ENCODE measurements around the gene PTGES2. TPM values are rescaled to one million over a fixed set of nuclear protein-coding genes. Genes with fewer than 3 reads are reported as not detected.

The PTGES2 gene
- total and polyA plus RNA-seq, 2 of the 13 experiments (the other 11 are each of a cell fraction or from before 2014, with no cell fraction given): 63.7 to 79.8 TPM

DNA sequence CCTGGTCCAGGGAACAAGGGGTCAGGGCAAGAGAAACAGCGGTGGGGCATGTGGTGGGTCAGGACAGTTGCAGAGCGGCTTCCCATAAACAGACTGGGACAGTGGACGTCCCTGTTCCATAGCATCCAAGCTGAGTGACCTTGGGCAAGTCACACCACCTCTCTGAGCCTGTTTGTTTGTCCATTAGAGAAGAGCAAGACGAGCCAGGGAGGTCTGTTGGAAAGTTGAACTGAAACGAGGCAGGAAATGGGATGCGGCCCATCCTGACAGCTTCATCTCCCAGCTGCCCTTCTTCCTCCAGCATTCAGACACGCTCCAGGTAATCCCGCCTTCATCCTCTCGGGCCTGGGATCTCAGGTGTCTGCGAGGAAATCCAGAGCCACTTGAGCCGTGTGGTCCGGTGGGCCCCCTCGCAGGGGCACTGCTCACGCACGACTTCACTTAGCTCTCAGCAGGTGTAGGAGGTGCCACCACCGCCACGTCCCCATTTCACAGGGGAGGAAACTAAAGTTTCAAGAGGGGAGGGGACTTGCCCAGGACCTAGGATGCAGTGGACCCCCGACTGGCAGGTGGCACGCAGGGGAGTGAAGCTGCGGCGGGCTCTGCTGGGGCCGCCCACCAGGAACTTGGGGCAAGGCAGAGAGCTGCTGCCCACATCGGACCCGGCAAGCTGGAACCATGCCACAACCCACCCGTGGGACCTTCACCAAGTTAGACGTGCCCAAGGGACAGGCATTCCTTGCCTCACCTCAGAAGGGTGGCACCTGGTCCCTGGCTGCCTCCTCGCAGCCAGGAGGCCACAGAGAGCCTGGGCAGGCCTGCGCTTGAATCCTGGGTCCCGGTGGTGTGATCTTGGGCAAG, 13.0 kb downstream of the PTGES2 start (continued):
- TF ChIP-seq SAFB2 (CRISPR knock-in tag; IDR thresholded peaks at IDR 0.05; ENCODE audit: borderline replicate concordance, low read depth) (0 out of 2 replicates have a peak, but pooled peaks have one; percentile 41), ZNF598 (CRISPR knock-in tag; IDR thresholded peaks at IDR 0.05; ENCODE audit: borderline replicate concordance) (no peak), USF2 (IDR thresholded peaks at IDR 0.05; ENCODE audit: low read depth, low read length) (no peak), USF2 (CRISPR knock-in tag; IDR thresholded peaks at IDR 0.05; ENCODE audit: borderline replicate concordance) (no peak), ZBTB34 (CRISPR knock-in tag; IDR thresholded peaks at IDR 0.05) (no peak), KAT2B (IDR thresholded peaks at IDR 0.05; ENCODE audit: borderline replicate concordance, low read depth, low read length) (no peak), AKAP8 (CRISPR knock-in tag; IDR thresholded peaks at IDR 0.05) (0 out of 2 replicates have a peak, but pooled peaks have one; percentile 10), SRSF9 (IDR thresholded peaks at IDR 0.05; ENCODE audit: borderline replicate concordance, insufficient read depth, low read depth, low read length, poor library complexity, severe bottlenecking) (no peak), GLI4 (CRISPR knock-in tag; IDR thresholded peaks at IDR 0.05; ENCODE audit: borderline replicate concordance) (no peak), ZNF607 (CRISPR knock-in tag; IDR thresholded peaks at IDR 0.05; ENCODE audit: borderline replicate concordance) (no peak), TEAD3 (CRISPR knock-in tag; optimal IDR thresholded peaks at IDR 0.05; ENCODE audit: borderline replicate concordance) (no peak), ZNF704 (CRISPR knock-in tag; IDR thresholded peaks at IDR 0.05; ENCODE audit: borderline replicate concordance) (no peak), ISX (CRISPR knock-in tag; conservative IDR thresholded peaks at IDR 0.05) (no peak), ZNF274 (CRISPR knock-in tag; IDR thresholded peaks at IDR 0.05) (peak; percentile 8; the same call in 1 of the 2 replicates), POLR2G (IDR thresholded peaks at IDR 0.05; ENCODE audit: low read depth, low read length) (no peak), ZNF567 (CRISPR knock-in tag; IDR thresholded peaks at IDR 0.05; ENCODE audit: borderline replicate concordance) (no peak), ZNF12 (CRISPR knock-in tag; IDR thresholded peaks at IDR 0.05) (no peak), ZBTB8A (CRISPR knock-in tag; IDR thresholded peaks at IDR 0.05; ENCODE audit: borderline replicate concordance, low read depth) (no peak), KLF9 (CRISPR knock-in tag; IDR thresholded peaks at IDR 0.05; ENCODE audit: low read depth) (no peak), MTERF4 (CRISPR knock-in tag; IDR thresholded peaks at IDR 0.05) (no peak), MED8 (CRISPR knock-in tag; IDR thresholded peaks at IDR 0.05; ENCODE audit: insufficient replicate concordance) (no peak)
- TF ChIP-seq, protein P1, sequence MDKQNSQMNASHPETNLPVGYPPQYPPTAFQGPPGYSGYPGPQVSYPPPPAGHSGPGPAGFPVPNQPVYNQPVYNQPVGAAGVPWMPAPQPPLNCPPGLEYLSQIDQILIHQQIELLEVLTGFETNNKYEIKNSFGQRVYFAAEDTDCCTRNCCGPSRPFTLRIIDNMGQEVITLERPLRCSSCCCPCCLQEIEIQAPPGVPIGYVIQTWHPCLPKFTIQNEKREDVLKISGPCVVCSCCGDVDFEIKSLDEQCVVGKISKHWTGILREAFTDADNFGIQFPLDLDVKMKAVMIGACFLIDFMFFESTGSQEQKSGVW (CRISPR knock-in tag; IDR thresholded peaks at IDR 0.05; ENCODE audit: borderline replicate concordance): no peak
